ENCODE results near the gene TUBA3E. TPM values are rescaled to one million over a fixed set of nuclear protein-coding genes. Genes with fewer than 3 reads are reported as not detected.
"Not testable (repeated sequence)": the region's sequence is repeated elsewhere in the genome, so short reads cannot be mapped to it uniquely, and the experiment has no call there.

Gene TUBA3E
- total RNA-seq, 1 experiment from 2014 or later = not detected

GRCh38 chr2:130155956-130156623 lies 42.1 kb downstream of the TUBA3E start:
- DNase-seq = peak; percentile 48
- H3K4me1 Mint-ChIP-seq (ENCODE audit: low read depth, unreplicated experiment); H3K27ac Mint-ChIP-seq (ENCODE audit: unreplicated experiment); intact Hi-C loops (cut with micrococcal nuclease; ENCODE audit: unreplicated experiment); H3K4me3 Mint-ChIP-seq (ENCODE audit: low read depth, unreplicated experiment); H3K9me3 Mint-ChIP-seq (ENCODE audit: low read depth, unreplicated experiment); BruUV-seq (replicated peaks); H3K27me3 Mint-ChIP-seq (ENCODE audit: unreplicated experiment): not testable (repeated sequence)
- H3K36me3 Mint-ChIP-seq (ENCODE audit: insufficient read depth, unreplicated experiment) = peaks cover 16% of the 10 kb centered on the region
- CTCF ChIA-PET = interaction anchor here (0.9 to 1.2 kb wide), 2 partner anchors 132 to 177 kb away, joined by 3 read pairs; no protein-coding TSS in a partner anchor
- TF ChIP-seq CTCF (IDR thresholded peaks at IDR 0.05; ENCODE audit: unreplicated experiment) = peak; percentile 50

- CTCF ChIA-PET = interaction anchor here (0.9 to 1.2 kb wide), 2 partner anchors 133 to 178 kb away, joined by 3 read pairs; no protein-coding TSS in a partner anchor
- no TSS peak for BruUV-seq (replicated peaks)
- no peaks in the 10 kb centered on the region for H3K4me1 Mint-ChIP-seq (ENCODE audit: low read depth, unreplicated experiment)
- no peaks in the 10 kb centered on the region for H3K27me3 Mint-ChIP-seq (ENCODE audit: unreplicated experiment)
- H3K4me3 Mint-ChIP-seq (ENCODE audit: low read depth, unreplicated experiment) = no peak overlapping the region
- DNase-seq = no peak
- no peaks in the 10 kb centered on the region for H3K9me3 Mint-ChIP-seq (ENCODE audit: low read depth, unreplicated experiment)
- no peak for TF ChIP-seq CTCF (IDR thresholded peaks at IDR 0.05; ENCODE audit: unreplicated experiment)
- intact Hi-C loops (cut with micrococcal nuclease; ENCODE audit: unreplicated experiment) = no loop called here
- H3K36me3 Mint-ChIP-seq (ENCODE audit: insufficient read depth, unreplicated experiment) = peaks cover 23% of the 10 kb centered on the region
- peak overlapping the region; percentile 52 for H3K27ac Mint-ChIP-seq (ENCODE audit: unreplicated experiment)
Observed at GRCh38 chr2:130154773-130155765, 43.2 kb downstream of the TUBA3E start.

GRCh38 chr2:130154423-130154770 lies 43.8 kb downstream of the TUBA3E start:
- DNase-seq; H3K4me1 Mint-ChIP-seq (ENCODE audit: low read depth, unreplicated experiment); H3K27me3 Mint-ChIP-seq (ENCODE audit: unreplicated experiment); H3K4me3 Mint-ChIP-seq (ENCODE audit: low read depth, unreplicated experiment); intact Hi-C loops (cut with micrococcal nuclease; ENCODE audit: unreplicated experiment); H3K27ac Mint-ChIP-seq (ENCODE audit: unreplicated experiment); H3K9me3 Mint-ChIP-seq (ENCODE audit: low read depth, unreplicated experiment); BruUV-seq (replicated peaks); CTCF ChIA-PET: not testable (repeated sequence)
- H3K36me3 Mint-ChIP-seq (ENCODE audit: insufficient read depth, unreplicated experiment) = peaks cover 18% of the 10 kb centered on the region

GRCh38 chr2:130153721-130154422 lies 44.4 kb downstream of the TUBA3E start:
- BruUV-seq (replicated peaks); DNase-seq; H3K4me3 Mint-ChIP-seq (ENCODE audit: low read depth, unreplicated experiment); H3K4me1 Mint-ChIP-seq (ENCODE audit: low read depth, unreplicated experiment); H3K9me3 Mint-ChIP-seq (ENCODE audit: low read depth, unreplicated experiment); CTCF ChIA-PET; intact Hi-C loops (cut with micrococcal nuclease; ENCODE audit: unreplicated experiment); H3K27me3 Mint-ChIP-seq (ENCODE audit: unreplicated experiment); H3K27ac Mint-ChIP-seq (ENCODE audit: unreplicated experiment): not testable (repeated sequence)
- H3K36me3 Mint-ChIP-seq (ENCODE audit: insufficient read depth, unreplicated experiment) = peaks cover 18% of the 10 kb centered on the region

Data from Calu3 (cell line).